IPS-20b (cell line): Measurements from ENCODE around the gene HDAC6.
"Not testable (repeated sequence)": the region's sequence is repeated elsewhere in the genome, so short reads cannot be mapped to it uniquely, and the experiment has no call there.

ENCODE experiments used
- H3K27ac ChIP-seq: one replicate; pipeline ENCODE4 v1.5.1; 2013; ENCODE audit warnings: low read length
- H3K27me3 ChIP-seq: 2 replicates; pipeline ENCODE4 v1.6.1; 2013; ENCODE audit warnings: mild to moderate bottlenecking, low read length, inconsistent platforms; ENCODE audit not compliant: insufficient read depth
- H3K36me3 ChIP-seq: 2 replicates; pipeline ENCODE4 v1.6.1; 2013; ENCODE audit warnings: low read depth, mild to moderate bottlenecking, inconsistent platforms, low read length, moderate library complexity; ENCODE audit not compliant: insufficient read depth
- H3K4me1 ChIP-seq: 2 replicates; pipeline ENCODE4 v1.6.1; 2013; ENCODE audit warnings: mild to moderate bottlenecking, control low read depth, inconsistent platforms, low read length, moderate library complexity; ENCODE audit not compliant: insufficient read depth
- H3K4me3 ChIP-seq: 2 replicates; pipeline ENCODE4 v1.5.1; 2013; ENCODE audit warnings: mild to moderate bottlenecking, low read length, inconsistent platforms
- H3K9ac ChIP-seq: 2 replicates; pipeline ENCODE4 v1.6.1; 2013; ENCODE audit warnings: low read depth, mild to moderate bottlenecking, inconsistent platforms, low read length, moderate library complexity
- H3K9me3 ChIP-seq: 2 replicates; pipeline ENCODE4 v1.6.1; 2013; ENCODE audit warnings: mild to moderate bottlenecking, low read depth, low read length, inconsistent platforms; ENCODE audit not compliant: insufficient read depth

The HDAC6 gene

GRCh38 chrX:48829016-48829735, 27.3 kb downstream of the HDAC6 start:
- H3K9ac ChIP-seq: no peak overlapping the region
- peaks cover 64% of the 10 kb centered on the region for H3K27me3 ChIP-seq
- no peaks in the 10 kb centered on the region for H3K4me1 ChIP-seq
- H3K9me3 ChIP-seq: no peaks in the 10 kb centered on the region
- H3K36me3 ChIP-seq: peaks cover under 1% of the 10 kb centered on the region; the same call in 1 of the 2 replicates
- H3K4me3 ChIP-seq: no peak overlapping the region
- H3K27ac ChIP-seq: no peak overlapping the region

- Histone ChIP-seq H3K27me3 (peaks cover 82% of the 10 kb centered on the region), H3K9ac (no peak overlapping the region; the same call in 1 of the 2 replicates), H3K27ac (no peak overlapping the region), H3K4me1 (no peaks in the 10 kb centered on the region), H3K4me3 (peak overlapping the region; percentile 58), H3K9me3 (no peaks in the 10 kb centered on the region), H3K36me3 (no peaks in the 10 kb centered on the region)
These were observed 29.5 kb downstream of the HDAC6 start for GRCh38 chrX:48831136-48831908.

GRCh38 chrX:48831909-48832291, 30.0 kb downstream of the HDAC6 start:
- Histone ChIP-seq H3K9me3 (no peaks in the 10 kb centered on the region), H3K4me1 (no peaks in the 10 kb centered on the region), H3K36me3 (no peaks in the 10 kb centered on the region), H3K27ac (no peak overlapping the region), H3K27me3 (peaks cover 87% of the 10 kb centered on the region), H3K4me3 (peak overlapping the region; percentile 58; the same call in 1 of the 2 replicates), H3K9ac (no peak overlapping the region)

- Histone ChIP-seq H3K27me3 (peaks cover 78% of the 10 kb centered on the region), H3K4me1 (no peaks in the 10 kb centered on the region), H3K9me3 (no peaks in the 10 kb centered on the region), H3K27ac (no peak overlapping the region), H3K36me3 (no peaks in the 10 kb centered on the region), H3K9ac (no peak overlapping the region), H3K4me3 (no peak overlapping the region)
These were observed 31.8 kb downstream of the HDAC6 start for GRCh38 chrX:48833542-48834138.

- Histone ChIP-seq H3K9me3 (no peaks in the 10 kb centered on the region), H3K9ac (no peak overlapping the region), H3K4me1 (no peaks in the 10 kb centered on the region), H3K27me3 (peaks cover 71% of the 10 kb centered on the region), H3K27ac (no peak overlapping the region), H3K4me3 (peak overlapping the region; percentile 65; the same call in 1 of the 2 replicates), H3K36me3 (no peaks in the 10 kb centered on the region)
These were observed 32.5 kb downstream of the HDAC6 start for GRCh38 chrX:48834383-48834709.

GRCh38 chrX:48835524-48836329, 33.9 kb downstream of the HDAC6 start, which contains the start of gene PCSK1N:
Gene PCSK1N, minus strand, starts transcription at chrX:48835610. Its CDS starts 78 bp downstream, at chrX:48835532.
- H3K9me3 ChIP-seq: no peaks in the 10 kb centered on the region
- no peaks in the 10 kb centered on the region for H3K4me1 ChIP-seq
- peaks cover 57% of the 10 kb centered on the region for H3K27me3 ChIP-seq
- no peak within 1 kb of the TSS for H3K27ac ChIP-seq
- H3K4me3 ChIP-seq: peak within 1 kb of the TSS; percentile 65
- H3K36me3 ChIP-seq: no peaks in the 10 kb centered on the region
- no peak within 1 kb of the TSS for H3K9ac ChIP-seq

GRCh38 chrX:48839686-48840085, 37.8 kb downstream of the HDAC6 start:
- no peaks in the 10 kb centered on the region for H3K4me1 ChIP-seq
- H3K9me3 ChIP-seq: no peaks in the 10 kb centered on the region
- H3K36me3 ChIP-seq: no peaks in the 10 kb centered on the region

GRCh38 chrX:48848847-48849246, 47.0 kb downstream of the HDAC6 start:
- Histone ChIP-seq H3K9me3 (no peaks in the 10 kb centered on the region), H3K36me3 (no peaks in the 10 kb centered on the region), H3K27ac (no peak overlapping the region), H3K9ac (no peak overlapping the region), H3K27me3 (no peaks in the 10 kb centered on the region), H3K4me1 (no peaks in the 10 kb centered on the region), H3K4me3 (no peak overlapping the region)

More at GRCh38 chrX:48839686-48840085, 37.8 kb downstream of the HDAC6 start:
- Histone ChIP-seq H3K27me3 (peaks cover 17% of the 10 kb centered on the region), H3K27ac (no peak overlapping the region), H3K9ac (no peak overlapping the region), H3K4me3 (no peak overlapping the region)

- Histone ChIP-seq H3K9ac (no peak overlapping the region), H3K4me1 (no peaks in the 10 kb centered on the region), H3K27ac (no peak overlapping the region), H3K4me3 (no peak overlapping the region), H3K27me3 (no peaks in the 10 kb centered on the region), H3K9me3 (no peaks in the 10 kb centered on the region), H3K36me3 (no peaks in the 10 kb centered on the region)
These were observed 51.0 kb downstream of the HDAC6 start for GRCh38 chrX:48852857-48853256.

- H3K4me1 ChIP-seq, H3K27me3 ChIP-seq, H3K27ac ChIP-seq, H3K36me3 ChIP-seq, H3K9me3 ChIP-seq, H3K9ac ChIP-seq, H3K4me3 ChIP-seq: not testable (repeated sequence)
These were observed 51.6 kb downstream of the HDAC6 start for GRCh38 chrX:48853494-48853893.

- not testable (repeated sequence) for H3K9me3 ChIP-seq, H3K36me3 ChIP-seq, H3K27ac ChIP-seq, H3K4me3 ChIP-seq, H3K4me1 ChIP-seq, H3K27me3 ChIP-seq, H3K9ac ChIP-seq
These were observed 52.4 kb downstream of the HDAC6 start for GRCh38 chrX:48854121-48854804.
